IPS-NIHi7 (cell line): ENCODE measurements around the gene CNGA4.
"Not testable (repeated sequence)": the region's sequence is repeated elsewhere in the genome, so short reads cannot be mapped to it uniquely, and the experiment has no call there.

Source experiments
- DNase-seq: peaks from one replicate; pipeline ENCODE4 v3.0.0; 2012; ENCODE audit warnings: mixed read lengths; ENCODE audit errors: extremely low spot score

The CNGA4 gene

DNA sequence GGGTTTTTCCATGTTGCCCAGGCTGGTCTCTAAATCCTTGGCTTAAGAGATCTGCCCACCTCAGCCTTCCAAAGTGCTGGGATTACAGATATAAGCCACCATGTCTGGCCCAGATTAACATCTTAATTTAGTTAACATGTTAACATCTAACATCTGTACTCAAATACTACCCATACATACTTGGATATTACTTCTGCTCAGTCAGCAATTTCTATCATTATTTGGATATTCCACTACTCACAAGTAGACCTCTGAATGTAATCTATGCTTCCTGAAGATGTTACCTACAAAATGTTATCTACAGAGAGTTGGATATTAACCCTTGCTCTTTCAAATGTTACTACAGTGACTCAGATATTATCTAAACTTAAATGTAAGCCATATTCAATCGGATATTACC lies 24.8 kb downstream of the CNGA4 start:
- no peak for DNase-seq

DNA sequence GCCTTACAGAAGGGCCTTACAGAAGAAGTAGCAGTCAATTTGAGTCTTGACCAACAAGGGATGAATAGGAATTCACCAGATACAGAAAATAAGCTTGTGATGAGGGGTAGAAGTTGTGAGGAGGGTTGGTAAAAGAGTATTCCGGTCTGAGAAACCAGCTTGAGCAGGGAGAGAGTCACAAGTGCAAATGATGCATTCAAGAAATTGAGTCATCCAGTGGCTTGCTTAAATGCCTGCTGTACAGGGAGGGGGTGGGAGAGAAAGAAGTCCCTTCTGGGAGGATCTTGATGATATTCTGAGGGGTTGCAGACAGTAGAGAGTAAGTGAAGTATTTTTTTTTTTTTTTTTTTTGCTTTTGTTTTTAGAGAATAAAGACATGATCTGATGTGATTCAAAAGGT lies 29.9 kb downstream of the CNGA4 start:
- no peak for DNase-seq

DNA sequence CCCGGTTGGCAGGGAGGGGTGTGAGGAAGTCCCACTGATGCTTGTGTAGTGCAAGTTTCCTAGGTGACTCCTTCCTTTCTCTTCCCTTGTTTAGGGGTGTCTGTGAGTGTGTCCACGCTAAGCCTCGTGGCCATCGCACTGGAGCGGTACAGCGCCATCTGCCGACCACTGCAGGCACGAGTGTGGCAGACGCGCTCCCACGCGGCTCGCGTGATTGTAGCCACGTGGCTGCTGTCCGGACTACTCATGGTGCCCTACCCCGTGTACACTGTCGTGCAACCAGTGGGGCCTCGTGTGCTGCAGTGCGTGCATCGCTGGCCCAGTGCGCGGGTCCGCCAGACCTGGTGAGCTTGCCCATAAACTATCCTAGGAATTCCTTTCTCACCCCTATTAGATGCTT lies 31.1 kb downstream of the CNGA4 start:
- no peak for DNase-seq

DNA sequence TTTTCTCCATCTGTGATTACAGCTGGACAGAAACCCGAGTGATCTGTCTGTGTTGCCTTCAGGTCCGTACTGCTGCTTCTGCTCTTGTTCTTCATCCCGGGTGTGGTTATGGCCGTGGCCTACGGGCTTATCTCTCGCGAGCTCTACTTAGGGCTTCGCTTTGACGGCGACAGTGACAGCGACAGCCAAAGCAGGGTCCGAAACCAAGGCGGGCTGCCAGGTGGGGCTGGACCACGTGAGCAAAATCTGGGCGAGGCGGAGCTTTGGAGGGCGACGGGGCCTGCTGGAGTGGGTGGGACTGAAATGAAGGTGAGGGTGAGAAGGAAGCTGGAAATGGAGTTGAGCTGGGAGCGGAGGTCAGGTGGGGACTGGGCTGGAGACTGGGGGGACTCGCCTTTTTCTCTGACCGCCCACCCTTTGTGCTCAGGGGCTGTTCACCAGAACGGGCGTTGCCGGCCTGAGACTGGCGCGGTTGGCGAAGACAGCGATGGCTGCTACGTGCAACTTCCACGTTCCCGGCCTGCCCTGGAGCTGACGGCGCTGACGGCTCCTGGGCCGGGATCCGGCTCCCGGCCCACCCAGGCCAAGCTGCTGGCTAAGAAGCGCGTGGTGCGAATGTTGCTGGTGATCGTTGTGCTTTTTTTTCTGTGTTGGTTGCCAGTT lies 31.8 kb downstream of the CNGA4 start:
- DNase-seq = no peak

DNA sequence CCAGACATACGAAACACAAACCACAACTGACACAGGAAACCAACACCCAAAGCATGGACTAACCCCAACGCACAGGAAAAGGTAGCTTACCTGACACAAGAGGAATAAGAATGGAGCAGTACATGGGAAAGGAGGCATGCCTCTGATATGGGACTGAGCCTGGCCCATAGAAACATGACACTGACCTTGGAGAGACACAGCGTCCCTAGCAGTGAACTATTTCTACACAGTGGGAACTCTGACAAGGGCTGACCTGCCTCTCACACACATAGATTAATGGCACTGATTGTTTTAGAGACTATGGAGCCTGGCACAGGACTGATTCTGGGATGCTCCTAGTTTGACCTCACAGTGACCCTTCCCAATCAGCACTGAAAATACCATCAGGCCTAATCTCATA lies 32.7 kb downstream of the CNGA4 start:
- no peak for DNase-seq

DNA sequence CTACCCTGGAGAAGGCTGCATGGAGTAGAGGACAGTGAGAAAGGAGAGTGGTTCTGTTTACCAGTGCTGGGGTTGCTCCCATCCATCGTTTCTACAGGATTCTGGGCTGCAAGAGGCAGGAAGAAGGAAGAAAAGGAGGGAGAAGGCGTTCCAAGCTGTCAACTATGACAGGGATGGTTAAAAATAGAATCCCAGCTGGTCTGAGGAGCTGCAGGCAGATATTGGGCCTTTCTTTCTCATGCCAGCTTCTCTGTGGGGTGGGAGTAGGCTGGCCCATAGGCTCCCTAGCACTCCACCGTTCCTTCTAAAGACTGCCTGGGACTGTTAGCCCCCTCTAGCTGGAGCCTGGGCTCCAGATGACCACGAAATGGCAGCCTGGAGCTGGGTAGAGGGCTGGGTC lies 34.3 kb downstream of the CNGA4 start:
- DNase-seq = no peak

DNA sequence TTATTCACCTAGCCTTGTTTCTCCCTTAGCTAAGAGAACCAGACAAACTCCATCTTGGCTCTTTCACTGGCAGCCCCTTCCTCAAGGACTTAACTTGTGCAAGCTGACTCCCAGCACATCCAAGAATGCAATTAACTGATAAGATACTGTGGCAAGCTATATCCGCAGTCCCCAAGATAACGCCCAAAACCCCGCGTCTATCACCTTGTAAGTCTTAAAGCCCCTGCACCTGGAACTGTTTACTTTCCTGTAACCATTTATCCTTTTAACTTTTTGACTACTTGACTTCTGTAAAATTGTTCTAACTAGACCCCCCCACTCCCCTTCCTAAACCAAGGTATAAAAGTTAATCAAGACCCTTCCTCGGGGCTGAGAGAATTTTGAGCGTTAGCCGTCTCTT lies 41.9 kb downstream of the CNGA4 start:
- DNase-seq = not testable (repeated sequence)

DNA sequence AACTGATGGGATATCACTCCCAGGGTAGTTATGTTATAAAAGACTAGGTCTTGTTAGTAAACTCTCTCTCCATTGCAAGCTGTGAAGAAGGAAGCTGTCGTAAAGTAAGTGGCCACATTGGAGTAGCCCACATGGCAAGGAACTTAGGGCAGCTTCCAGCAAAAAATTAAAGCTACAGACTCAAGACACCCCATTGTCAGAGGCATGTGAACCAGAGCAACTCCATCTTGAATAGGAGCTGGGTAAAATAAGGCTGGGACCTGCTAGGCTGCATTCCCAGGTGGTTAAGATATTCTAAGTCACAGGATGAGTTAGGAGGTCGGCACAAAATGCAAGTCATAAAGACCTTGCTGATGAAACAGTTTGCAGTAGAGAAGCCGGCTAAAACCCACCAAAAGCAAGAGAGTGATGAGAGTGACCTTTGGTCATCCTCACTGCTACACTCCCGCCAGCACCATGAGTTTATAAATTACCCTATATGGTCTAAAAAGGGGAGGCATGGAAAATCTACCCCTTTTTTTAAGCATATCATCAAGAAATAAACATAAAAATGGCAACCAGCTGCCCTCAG lies 44.6 kb downstream of the CNGA4 start:
- no peak for DNase-seq

DNA sequence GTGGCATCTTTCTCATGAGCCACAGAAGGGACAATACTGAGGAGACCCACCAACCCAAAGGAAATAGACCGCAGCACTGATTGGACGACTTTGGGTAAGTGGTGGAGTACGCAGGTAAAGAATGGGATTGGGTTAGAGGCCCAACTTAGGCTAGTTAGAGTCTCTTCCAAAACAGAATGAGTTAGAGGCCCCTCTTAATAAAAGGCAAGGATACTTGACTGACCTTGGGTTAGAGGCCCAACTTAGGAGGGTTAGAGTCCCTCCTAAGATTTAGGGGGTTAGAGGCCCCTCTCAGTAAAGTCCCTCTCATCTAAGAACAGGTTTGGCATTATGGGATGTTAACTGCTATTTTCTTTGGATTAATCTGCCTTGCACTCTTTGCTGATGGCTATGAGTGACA lies 45.4 kb downstream of the CNGA4 start:
- no peak for DNase-seq

DNA sequence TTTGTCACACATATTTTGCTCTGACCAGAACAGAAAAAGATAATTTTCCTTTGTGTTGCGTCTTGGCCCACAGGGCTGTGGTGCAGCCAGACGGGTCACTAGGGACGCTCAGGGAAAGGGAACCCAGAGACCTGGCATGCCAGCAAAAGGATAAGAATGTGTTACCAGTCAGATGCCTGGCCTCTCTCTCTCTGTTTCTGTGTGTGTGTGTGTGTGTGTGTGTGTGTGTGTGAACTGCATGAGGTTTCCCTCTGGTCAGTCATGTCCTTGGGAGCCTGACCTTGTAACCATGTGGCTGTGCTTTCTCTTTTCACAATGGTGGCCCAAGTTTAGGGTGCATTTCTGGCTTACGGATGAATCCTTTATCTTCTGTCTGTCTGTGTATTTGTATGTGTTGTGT lies 46.1 kb downstream of the CNGA4 start:
- no peak for DNase-seq
